Mesenchymal stem cell (in vitro differentiated cells and primary cell): Measurements from ENCODE around the gene PPP1R26.
"Not testable (repeated sequence)": the region's sequence is repeated elsewhere in the genome, so short reads cannot be mapped to it uniquely, and the experiment has no call there.

Experiments used
- DNase-seq: peaks from one replicate; pipeline ENCODE4 v3.0.0-alpha.2; 2013
- H2AFZ ChIP-seq: one replicate; pipeline ENCODE4 v1.6.1; 2013; ENCODE audit warnings: low read depth, mild to moderate bottlenecking, control low read depth, inconsistent platforms, low read length, moderate library complexity
- H2AK5ac ChIP-seq: 2 replicates; pipeline ENCODE4 v1.6.1; 2013; ENCODE audit warnings: low read length, moderate library complexity, mild to moderate bottlenecking, inconsistent platforms; ENCODE audit not compliant: severe bottlenecking
- H2BK120ac ChIP-seq: one replicate; pipeline ENCODE4 v1.6.1; 2013; ENCODE audit warnings: low read depth, mild to moderate bottlenecking, inconsistent platforms, low read length, moderate library complexity
- H2BK12ac ChIP-seq, 2 experiments: one replicate each; pipeline ENCODE4 v1.6.1; 2013; ENCODE audit warnings: inconsistent platforms in 2 of 2, low read length in 2 of 2, mild to moderate bottlenecking in 2 of 2, moderate library complexity in 2 of 2, control low read depth in 1 of 2
- H2BK15ac ChIP-seq: one replicate; pipeline ENCODE4 v1.6.1; 2013; ENCODE audit warnings: mild to moderate bottlenecking, low read depth, inconsistent platforms; ENCODE audit not compliant: poor library complexity, severe bottlenecking
- H2BK5ac ChIP-seq: 2 replicates; pipeline ENCODE4 v1.6.1; 2013; ENCODE audit warnings: low read depth, mild to moderate bottlenecking, low read length, control low read depth, inconsistent platforms; ENCODE audit not compliant: poor library complexity, severe bottlenecking
- H3K14ac ChIP-seq, 2 experiments: one replicate each; pipeline ENCODE4 v1.6.1; 2013; ENCODE audit warnings: inconsistent platforms in 2 of 2, low read length in 2 of 2, control low read depth in 1 of 2, mild to moderate bottlenecking in 1 of 2, moderate library complexity in 1 of 2
- H3K18ac ChIP-seq, 2 experiments: one replicate each; pipeline ENCODE4 v1.6.1; 2013; ENCODE audit warnings: inconsistent platforms in 2 of 2, low read length in 2 of 2, control low read depth in 1 of 2, low read depth in 1 of 2, mild to moderate bottlenecking in 1 of 2
- H3K23ac ChIP-seq, 2 experiments: one replicate each; pipeline ENCODE4 v1.6.1; 2013; ENCODE audit warnings: inconsistent platforms in 2 of 2, low read length in 2 of 2, mild to moderate bottlenecking in 2 of 2, moderate library complexity in 2 of 2, control low read depth in 1 of 2
- H3K27ac ChIP-seq: 2 replicates; pipeline ENCODE4 v1.5.1; 2013; ENCODE audit warnings: mild to moderate bottlenecking, moderate library complexity, low read length, control low read depth, inconsistent platforms; ENCODE audit not compliant: poor library complexity, severe bottlenecking
- H3K27me3 ChIP-seq, 2 experiments: 2 replicates each; pipeline versions ENCODE4 v1.6.1 to v1.7.0; 2013; ENCODE audit warnings: low read length in 2 of 2, mild to moderate bottlenecking in 2 of 2, moderate library complexity in 2 of 2, control low read depth in 1 of 2, inconsistent platforms in 1 of 2; ENCODE audit not compliant: control insufficient read depth in 1 of 2, insufficient read depth in 1 of 2
- H3K36me3 ChIP-seq, 2 experiments: 2 replicates each; pipeline versions ENCODE4 v1.6.1 to v1.7.0; 2013; ENCODE audit warnings: low read length in 2 of 2, control low read depth in 1 of 2, inconsistent platforms in 1 of 2, low read depth in 1 of 2, mild to moderate bottlenecking in 1 of 2; ENCODE audit not compliant: insufficient read depth in 2 of 2, control insufficient read depth in 1 of 2
- H3K4ac ChIP-seq, 2 experiments: one replicate each; pipeline ENCODE4 v1.6.1; 2013; ENCODE audit warnings: inconsistent platforms in 2 of 2, low read length in 2 of 2, mild to moderate bottlenecking in 2 of 2, moderate library complexity in 2 of 2, control low read depth in 1 of 2, low read depth in 1 of 2
- H3K4me1 ChIP-seq: 2 replicates; pipeline ENCODE4 v1.6.1; 2013; ENCODE audit warnings: low read depth, low read length, control low read depth; ENCODE audit not compliant: control insufficient read depth, insufficient read depth
- H3K4me2 ChIP-seq: 2 replicates; pipeline ENCODE4 v1.6.1; 2013; ENCODE audit warnings: low read length, mild to moderate bottlenecking, inconsistent platforms; ENCODE audit not compliant: poor library complexity, severe bottlenecking
- H3K4me3 ChIP-seq, 2 experiments: 2 replicates each; pipeline versions ENCODE4 v1.5.1 to v1.7.0; 2013; ENCODE audit warnings: low read length in 2 of 2, mild to moderate bottlenecking in 2 of 2, control low read depth in 1 of 2, low read depth in 1 of 2; ENCODE audit not compliant: insufficient read depth in 1 of 2
- H3K79me1 ChIP-seq: replicated peaks from 2 replicates; pipeline ENCODE4 v1.6.1; 2013; ENCODE audit warnings: mild to moderate bottlenecking, control low read depth, low read length, inconsistent platforms; ENCODE audit not compliant: poor library complexity, severe bottlenecking
- H3K9ac ChIP-seq: 2 replicates; pipeline ENCODE4 v1.7.0; 2013; ENCODE audit warnings: mild to moderate bottlenecking, low read length, moderate library complexity
- H3K9me3 ChIP-seq: 2 replicates; pipeline ENCODE4 v1.7.0; 2013; ENCODE audit warnings: mild to moderate bottlenecking, low read length; ENCODE audit not compliant: control insufficient read depth
- H4K8ac ChIP-seq: one replicate; pipeline ENCODE4 v1.6.1; 2013; ENCODE audit warnings: inconsistent platforms, mild to moderate bottlenecking, low read length, moderate library complexity
- H4K91ac ChIP-seq: one replicate; pipeline ENCODE4 v1.6.1; 2013; ENCODE audit warnings: mild to moderate bottlenecking, low read length, inconsistent platforms
- WGBS: methylation state at CpG from one replicate; pipeline ENCODE4 v1.1.7; 2013; ENCODE audit warnings: mixed read lengths; 5-methylcytosine and 5-hydroxymethylcytosine counted together

PPP1R26 gene

DNA sequence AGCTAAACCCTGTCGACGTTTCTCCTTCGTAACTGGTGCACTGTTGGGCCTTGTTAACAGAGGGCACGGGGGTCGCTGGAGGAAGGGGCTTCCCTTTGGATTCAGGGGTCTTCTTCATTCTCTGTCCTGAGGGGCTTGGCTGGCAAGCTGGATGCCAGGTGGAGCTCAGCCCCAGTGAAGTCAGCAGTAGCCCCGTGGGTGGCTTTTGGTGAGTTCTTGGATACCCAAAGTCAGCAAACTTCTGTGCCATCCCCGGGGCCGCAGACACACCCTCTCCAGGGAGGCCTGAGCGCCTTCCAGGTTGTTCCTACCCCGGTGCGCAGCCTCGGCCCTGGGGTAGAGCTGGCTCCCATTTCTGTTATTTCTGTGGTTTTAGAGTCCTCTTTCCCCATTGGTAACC is 54.1 kb downstream of the PPP1R26 start:
- 89% methylated on average over 12 of the region's 12 CpGs for WGBS

DNA sequence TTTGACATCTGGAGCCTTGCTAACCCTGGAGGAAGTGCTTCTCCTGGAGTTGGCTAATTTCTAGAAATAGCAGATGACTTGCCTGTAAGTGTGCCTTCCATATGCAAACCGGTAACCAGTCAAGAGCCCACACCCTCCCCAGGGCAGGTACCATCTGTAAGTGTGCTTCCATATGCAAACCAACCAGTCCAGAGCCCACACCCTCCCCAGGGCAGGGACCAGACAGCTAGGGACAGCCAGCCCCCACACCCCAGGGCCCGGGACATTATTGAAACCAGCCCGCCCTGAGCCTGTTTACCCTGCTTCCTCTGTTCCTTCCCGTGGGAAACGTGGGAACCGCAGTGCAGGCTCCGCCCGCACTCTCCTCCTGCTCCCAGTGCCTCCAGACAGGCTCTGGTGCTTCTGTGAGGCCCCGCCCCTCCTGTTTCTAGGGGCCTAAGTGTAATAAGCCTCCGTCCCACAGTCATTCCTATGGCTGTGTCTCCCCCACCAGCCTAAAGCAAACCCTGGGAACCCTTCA is 54.7 kb downstream of the PPP1R26 start:
- not testable (repeated sequence) for H2BK120ac ChIP-seq, H3K23ac ChIP-seq, DNase-seq, H4K8ac ChIP-seq, H2BK12ac ChIP-seq, H2BK15ac ChIP-seq, H3K18ac ChIP-seq, H2AK5ac ChIP-seq, H3K36me3 ChIP-seq, H4K91ac ChIP-seq, H3K4me1 ChIP-seq, H3K14ac ChIP-seq, H3K27ac ChIP-seq, H3K9ac ChIP-seq, H2AFZ ChIP-seq, H3K4me2 ChIP-seq, H2BK5ac ChIP-seq, H3K4ac ChIP-seq, H3K9me3 ChIP-seq, H3K4me3 ChIP-seq, H3K79me1 ChIP-seq
- WGBS, result 49% methylated on average over 10 of the region's 10 CpGs
- H3K27me3 ChIP-seq, result peaks cover 0 to 50% of the 10 kb centered on the region in 2 experiments

More for the DNA sequence above, 54.1 kb downstream of the PPP1R26 start:
- peaks cover 0 to 48% of the 10 kb centered on the region in 2 experiments for H3K27me3 ChIP-seq
- no peaks in the 10 kb centered on the region for H3K79me1 ChIP-seq
- no peak overlapping the region for H4K8ac ChIP-seq
- H4K91ac ChIP-seq, result no peak overlapping the region
- H3K27ac ChIP-seq, result no peak overlapping the region
- no peak overlapping the region for H3K18ac ChIP-seq
- H3K4ac ChIP-seq, result no peak overlapping the region
- H3K9ac ChIP-seq, result no peak overlapping the region
- DNase-seq, result no peak
- H2BK12ac ChIP-seq, result no peak overlapping the region
- H3K4me1 ChIP-seq, result no peaks in the 10 kb centered on the region
- no peak overlapping the region for H2AFZ ChIP-seq
- no peak overlapping the region for H3K14ac ChIP-seq
- H3K23ac ChIP-seq, result no peak overlapping the region
- no peak overlapping the region for H3K4me2 ChIP-seq
- H3K9me3 ChIP-seq, result no peaks in the 10 kb centered on the region
- no peaks in the 10 kb centered on the region for H3K36me3 ChIP-seq
- no peak overlapping the region for H2AK5ac ChIP-seq
- H2BK15ac ChIP-seq, result no peak overlapping the region
- no peak overlapping the region for H2BK120ac ChIP-seq
- H2BK5ac ChIP-seq, result no peak overlapping the region
- no peak overlapping the region for H3K4me3 ChIP-seq

DNA sequence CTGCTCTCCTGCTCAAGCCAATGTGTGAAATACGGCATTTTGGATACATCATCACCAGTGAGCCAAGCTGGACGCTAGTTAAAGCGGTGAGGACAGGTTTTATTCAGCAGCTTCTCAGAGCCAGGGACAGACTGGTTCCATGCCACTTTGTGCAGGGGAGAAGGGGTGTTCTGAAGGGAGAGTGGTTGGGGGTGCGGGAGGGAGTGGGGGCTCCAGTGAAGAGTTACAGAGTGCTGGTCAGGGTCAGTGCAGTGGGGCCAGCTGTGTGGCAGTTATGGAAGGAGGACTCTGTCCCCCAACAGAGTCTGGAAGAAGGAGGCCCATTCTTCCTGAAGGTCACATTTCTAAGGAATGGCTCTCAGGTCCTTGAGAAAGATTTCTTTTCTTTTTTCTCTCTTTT is 55.2 kb downstream of the PPP1R26 start:
- not testable (repeated sequence) for H3K4me1 ChIP-seq, H3K4me2 ChIP-seq, H2AK5ac ChIP-seq, H3K4me3 ChIP-seq, H3K4ac ChIP-seq, H3K36me3 ChIP-seq, H3K9ac ChIP-seq, H3K18ac ChIP-seq, H2AFZ ChIP-seq, H3K14ac ChIP-seq, H2BK5ac ChIP-seq, DNase-seq, H2BK120ac ChIP-seq, H4K8ac ChIP-seq, H2BK15ac ChIP-seq, H3K23ac ChIP-seq, H3K9me3 ChIP-seq, H3K27ac ChIP-seq, H2BK12ac ChIP-seq, H4K91ac ChIP-seq, H3K79me1 ChIP-seq
- WGBS, result 91% methylated on average over 4 of the region's 4 CpGs
- peaks cover 0 to 51% of the 10 kb centered on the region in 2 experiments for H3K27me3 ChIP-seq

DNA sequence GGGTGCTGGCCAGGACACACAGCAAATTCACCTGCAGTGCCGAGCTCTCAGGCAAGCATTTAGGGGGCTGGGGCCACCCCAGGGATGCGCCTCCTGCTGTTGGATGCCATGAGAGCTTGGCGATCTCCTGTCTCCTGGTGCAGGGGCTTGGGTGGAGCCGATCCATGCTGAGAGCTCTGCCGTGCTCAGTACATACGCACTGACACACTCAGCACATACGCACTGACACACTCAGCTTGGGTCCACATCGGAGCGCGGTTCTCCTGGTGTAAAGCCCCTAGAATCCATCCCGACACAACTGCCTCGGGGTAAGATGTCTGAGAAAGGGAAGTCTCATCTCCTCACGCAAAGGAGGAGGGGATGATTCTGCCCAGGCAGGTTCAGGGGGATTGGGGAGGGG is 56.0 kb downstream of the PPP1R26 start:
- not testable (repeated sequence) for H3K9ac ChIP-seq, H3K9me3 ChIP-seq, H2BK5ac ChIP-seq, H3K27ac ChIP-seq, H3K36me3 ChIP-seq, H2BK120ac ChIP-seq, H2AK5ac ChIP-seq, H3K4me1 ChIP-seq, H2AFZ ChIP-seq, H3K23ac ChIP-seq, H3K4ac ChIP-seq, H2BK12ac ChIP-seq, H4K91ac ChIP-seq, H3K14ac ChIP-seq, DNase-seq, H3K18ac ChIP-seq, H3K79me1 ChIP-seq, H2BK15ac ChIP-seq, H3K4me3 ChIP-seq, H4K8ac ChIP-seq, H3K4me2 ChIP-seq
- peaks cover 0 to 48% of the 10 kb centered on the region in 2 experiments for H3K27me3 ChIP-seq
- 83% methylated on average over 6 of the region's 13 CpGs for WGBS
